K562 (cell line): ENCODE data around the gene WNT6. TPM values are rescaled to one million over a fixed set of nuclear protein-coding genes. Genes with fewer than 3 reads are reported as not detected.
A peak's percentile ranks its signal among the peaks of the same experiment; 100 is the strongest.

Experiments used
- CXXC5 ChIP-seq: fragments of 250-450 bp; sonication (Bioruptor Pico); IDR thresholded peaks from 2 replicates; pipeline ENCODE4 v1.8.0; 2022; ENCODE audit warnings: inconsistent platforms, mild to moderate bottlenecking, moderate library complexity
- EP400 ChIP-seq: fragments of 450-650 bp; IDR thresholded peaks from 2 replicates; pipeline ENCODE4 v1.6.1; 2017; ENCODE audit warnings: antibody characterized with exemption, mild to moderate bottlenecking, moderate library complexity
- GATAD2B ChIP-seq: fragments of 450-650 bp; IDR thresholded peaks from 2 replicates; pipeline ENCODE4 v1.6.1; 2017; ENCODE audit warnings: mild to moderate bottlenecking, borderline replicate concordance
- HCFC1 ChIP-seq: IDR thresholded peaks from 2 replicates; pipeline ENCODE4 v1.6.1; 2012; ENCODE audit warnings: low read depth, low read length, improper control_type of control experiment
- KDM4B ChIP-seq, 2 experiments: fragments of 450-650 bp in 1 of 2; sonication (generic) in 1 of 2; IDR thresholded peaks; 2 replicates each; pipeline ENCODE4 v1.6.1; 2016 to 2017; ENCODE audit warnings: borderline replicate concordance in 2 of 2, antibody characterized with exemption in 1 of 2, low read depth in 1 of 2, mild to moderate bottlenecking in 1 of 2
- MCM3 ChIP-seq: fragments of 450-650 bp; IDR thresholded peaks from 2 replicates; pipeline ENCODE4 v1.6.1; 2016
- MYBL2 ChIP-seq, 2 experiments: fragments of 450-650 bp in 1 of 2; sonication (generic) in 1 of 2; formaldehyde crosslinking in 1 of 2; IDR thresholded peaks; 2 replicates each; pipeline versions ENCODE4 v1.6.1 to v1.8.1; 2017 to 2022; ENCODE audit warnings: borderline replicate concordance in 1 of 2, inconsistent platforms in 1 of 2, low read depth in 1 of 2, mild to moderate bottlenecking in 1 of 2, missing genetic modification reagents in 1 of 2, moderate library complexity in 1 of 2
- NCOA1 ChIP-seq: fragments of 450-650 bp; IDR thresholded peaks from 2 replicates; pipeline ENCODE4 v1.6.1; 2016; ENCODE audit warnings: low read depth
- PCBP1 ChIP-seq: fragments of 200-400 bp; formaldehyde crosslinking; IDR thresholded peaks from 2 replicates; pipeline ENCODE4 v1.6.1; 2018; ENCODE audit warnings: mild to moderate bottlenecking, low read depth, low read length; ENCODE audit not compliant: poor library complexity, severe bottlenecking
- SRSF3 ChIP-seq: fragments of 200-400 bp; formaldehyde crosslinking; IDR thresholded peaks from 2 replicates; pipeline ENCODE4 v1.6.1; 2016; ENCODE audit warnings: mild to moderate bottlenecking, low read length, moderate library complexity; ENCODE audit not compliant: insufficient read depth
- ZNF133 ChIP-seq: fragments of 250-450 bp; sonication (Bioruptor Pico); IDR thresholded peaks from 2 replicates; pipeline ENCODE4 v1.4.0; 2020; ENCODE audit warnings: mild to moderate bottlenecking
- ZNF146 ChIP-seq: IDR thresholded peaks from one replicate; pipeline ENCODE4 v1.6.1; 2018; ENCODE audit warnings: missing compliant biosample characterization; ENCODE audit not compliant: unreplicated experiment
- ZNF239 ChIP-seq: fragments of 250-450 bp; sonication (Bioruptor Pico); IDR thresholded peaks from 2 replicates; pipeline ENCODE4 v1.4.0; 2020; ENCODE audit warnings: mild to moderate bottlenecking
- polyA plus RNA-seq, 8 experiments: library from polyadenylated mRNA; depleted of rRNA in 4 of 8; stranded (reverse) in 5 of 8; unstranded in 3 of 8; fragments of >200 nt; fragmentation: Nextera tagmentation in 2 of 8; fragmentation: Illumina TruSeq in 1 of 8; extraction: Ambion mirVana in 2 of 8; extraction: Trizol in 1 of 8; gene quantifications; 2 replicates each; pipeline versions ENCODE4 v1.2.1 to v1.2.3, GENCODE V29; 2011 to 2014; ENCODE audit warnings: inconsistent platforms in 1 of 8, missing spikeins in 1 of 8
- total RNA-seq, 7 experiments: library from RNA; depleted of rRNA in 6 of 7; stranded (reverse); fragments of >200 nt in 6 of 7; fragmentation: Illumina TruSeq in 2 of 7; extraction: Trizol in 2 of 7; gene quantifications; 2 replicates each; pipeline versions ENCODE4 v1.2.1 to v1.2.3, GENCODE V29; 2011 to 2021; ENCODE audit warnings: low replicate concordance in 1 of 7
- TF ChIP-seq, protein P1 (sequence below): sonication (generic); formaldehyde crosslinking; IDR thresholded peaks from 2 replicates; pipeline ENCODE4 v1.8.1; 2023; ENCODE audit warnings: mild to moderate bottlenecking, missing genetic modification reagents
- TF ChIP-seq, protein P2 (sequence below): fragments of 250-450 bp; sonication (Bioruptor Pico); IDR thresholded peaks from 2 replicates; pipeline ENCODE4 v1.4.0; 2020
- TF ChIP-seq, protein P3 (sequence below): sonication (generic); formaldehyde crosslinking; IDR thresholded peaks from 2 replicates; pipeline ENCODE4 v1.8.0; 2023; ENCODE audit warnings: missing genetic modification reagents, mild to moderate bottlenecking, borderline replicate concordance
- TF ChIP-seq, protein P4 (sequence below): fragments of 250-450 bp; sonication (Bioruptor Pico); IDR thresholded peaks from 2 replicates; pipeline ENCODE4 v1.6.1; 2021; ENCODE audit warnings: mild to moderate bottlenecking

Gene WNT6
- total and polyA plus RNA-seq, 9 of the 15 experiments (the other 6 are each of a cell fraction or from before 2014, with no cell fraction given) = not detected

DNA sequence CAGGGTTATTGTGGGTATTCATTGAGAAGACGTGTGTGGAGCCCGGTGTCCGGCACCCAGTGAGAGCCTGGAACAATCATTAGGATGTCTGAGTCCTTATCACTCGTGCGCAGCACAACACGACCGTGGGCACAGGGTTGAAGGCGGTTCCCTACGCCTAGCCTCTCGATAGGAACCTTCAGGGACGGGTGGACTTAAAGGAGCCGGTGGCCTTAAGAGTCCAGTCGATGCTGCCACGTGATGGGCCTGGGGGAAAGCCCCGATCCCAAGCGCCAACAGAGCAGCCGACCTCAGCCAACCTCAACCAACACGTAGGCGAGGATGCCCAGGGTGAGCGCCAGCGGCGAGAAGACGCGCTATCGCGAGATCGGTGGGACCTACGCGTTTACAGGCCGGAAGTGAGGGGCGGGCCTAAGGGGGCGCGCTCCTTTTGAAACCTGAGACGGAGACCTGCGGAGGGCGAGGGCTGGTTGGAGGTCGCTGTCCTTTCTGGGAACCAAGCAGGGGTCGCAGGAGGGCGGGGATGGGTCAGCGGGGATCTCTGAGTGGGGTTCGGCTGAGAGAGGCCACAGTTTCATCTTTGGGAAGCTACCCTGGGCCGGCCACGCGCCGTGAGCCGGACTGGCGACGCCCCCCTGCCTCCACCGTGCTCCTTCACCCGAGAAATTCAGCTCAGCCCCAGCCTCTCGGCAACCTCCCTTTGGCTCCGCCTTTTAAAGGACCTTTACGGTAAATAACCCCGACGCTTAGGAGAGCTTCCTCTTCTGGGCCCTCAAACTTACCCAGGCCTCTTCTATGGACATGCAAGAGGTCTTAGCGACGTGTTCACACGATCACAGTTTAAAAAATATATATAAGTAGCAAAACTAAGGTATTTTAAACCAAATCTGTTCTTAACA lies 49.4 kb downstream of the WNT6 start (continued):
- no peak for TF ChIP-seq ZNF239
- TF ChIP-seq EP400 = peak; percentile 84
- TF ChIP-seq ZNF133 = no peak
- no peak for TF ChIP-seq MCM3
- TF ChIP-seq SRSF3 = no peak
- TF ChIP-seq, protein P1, sequence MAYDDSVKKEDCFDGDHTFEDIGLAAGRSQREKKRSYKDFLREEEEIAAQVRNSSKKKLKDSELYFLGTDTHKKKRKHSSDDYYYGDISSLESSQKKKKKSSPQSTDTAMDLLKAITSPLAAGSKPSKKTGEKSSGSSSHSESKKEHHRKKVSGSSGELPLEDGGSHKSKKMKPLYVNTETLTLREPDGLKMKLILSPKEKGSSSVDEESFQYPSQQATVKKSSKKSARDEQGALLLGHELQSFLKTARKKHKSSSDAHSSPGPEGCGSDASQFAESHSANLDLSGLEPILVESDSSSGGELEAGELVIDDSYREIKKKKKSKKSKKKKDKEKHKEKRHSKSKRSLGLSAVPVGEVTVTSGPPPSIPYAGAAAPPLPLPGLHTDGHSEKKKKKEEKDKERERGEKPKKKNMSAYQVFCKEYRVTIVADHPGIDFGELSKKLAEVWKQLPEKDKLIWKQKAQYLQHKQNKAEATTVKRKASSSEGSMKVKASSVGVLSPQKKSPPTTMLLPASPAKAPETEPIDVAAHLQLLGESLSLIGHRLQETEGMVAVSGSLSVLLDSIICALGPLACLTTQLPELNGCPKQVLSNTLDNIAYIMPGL (CRISPR knock-in tag) = no peak
- no peak for TF ChIP-seq KDM4B (IDR thresholded peaks at IDR 0.05; ENCODE audit: borderline replicate concordance in 2 of 2, low read depth in 1 of 2)
- TF ChIP-seq, protein P2, sequence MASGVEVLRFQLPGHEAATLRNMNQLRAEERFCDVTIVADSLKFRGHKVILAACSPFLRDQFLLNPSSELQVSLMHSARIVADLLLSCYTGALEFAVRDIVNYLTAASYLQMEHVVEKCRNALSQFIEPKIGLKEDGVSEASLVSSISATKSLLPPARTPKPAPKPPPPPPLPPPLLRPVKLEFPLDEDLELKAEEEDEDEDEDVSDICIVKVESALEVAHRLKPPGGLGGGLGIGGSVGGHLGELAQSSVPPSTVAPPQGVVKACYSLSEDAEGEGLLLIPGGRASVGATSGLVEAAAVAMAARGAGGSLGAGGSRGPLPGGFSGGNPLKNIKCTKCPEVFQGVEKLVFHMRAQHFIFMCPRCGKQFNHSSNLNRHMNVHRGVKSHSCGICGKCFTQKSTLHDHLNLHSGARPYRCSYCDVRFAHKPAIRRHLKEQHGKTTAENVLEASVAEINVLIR = no peak
- no peak for TF ChIP-seq HCFC1
- no peak for TF ChIP-seq ZNF146 (CRISPR knock-in tag)
- TF ChIP-seq CXXC5 (CRISPR knock-in tag) = peak; percentile 74
- TF ChIP-seq, protein P3, sequence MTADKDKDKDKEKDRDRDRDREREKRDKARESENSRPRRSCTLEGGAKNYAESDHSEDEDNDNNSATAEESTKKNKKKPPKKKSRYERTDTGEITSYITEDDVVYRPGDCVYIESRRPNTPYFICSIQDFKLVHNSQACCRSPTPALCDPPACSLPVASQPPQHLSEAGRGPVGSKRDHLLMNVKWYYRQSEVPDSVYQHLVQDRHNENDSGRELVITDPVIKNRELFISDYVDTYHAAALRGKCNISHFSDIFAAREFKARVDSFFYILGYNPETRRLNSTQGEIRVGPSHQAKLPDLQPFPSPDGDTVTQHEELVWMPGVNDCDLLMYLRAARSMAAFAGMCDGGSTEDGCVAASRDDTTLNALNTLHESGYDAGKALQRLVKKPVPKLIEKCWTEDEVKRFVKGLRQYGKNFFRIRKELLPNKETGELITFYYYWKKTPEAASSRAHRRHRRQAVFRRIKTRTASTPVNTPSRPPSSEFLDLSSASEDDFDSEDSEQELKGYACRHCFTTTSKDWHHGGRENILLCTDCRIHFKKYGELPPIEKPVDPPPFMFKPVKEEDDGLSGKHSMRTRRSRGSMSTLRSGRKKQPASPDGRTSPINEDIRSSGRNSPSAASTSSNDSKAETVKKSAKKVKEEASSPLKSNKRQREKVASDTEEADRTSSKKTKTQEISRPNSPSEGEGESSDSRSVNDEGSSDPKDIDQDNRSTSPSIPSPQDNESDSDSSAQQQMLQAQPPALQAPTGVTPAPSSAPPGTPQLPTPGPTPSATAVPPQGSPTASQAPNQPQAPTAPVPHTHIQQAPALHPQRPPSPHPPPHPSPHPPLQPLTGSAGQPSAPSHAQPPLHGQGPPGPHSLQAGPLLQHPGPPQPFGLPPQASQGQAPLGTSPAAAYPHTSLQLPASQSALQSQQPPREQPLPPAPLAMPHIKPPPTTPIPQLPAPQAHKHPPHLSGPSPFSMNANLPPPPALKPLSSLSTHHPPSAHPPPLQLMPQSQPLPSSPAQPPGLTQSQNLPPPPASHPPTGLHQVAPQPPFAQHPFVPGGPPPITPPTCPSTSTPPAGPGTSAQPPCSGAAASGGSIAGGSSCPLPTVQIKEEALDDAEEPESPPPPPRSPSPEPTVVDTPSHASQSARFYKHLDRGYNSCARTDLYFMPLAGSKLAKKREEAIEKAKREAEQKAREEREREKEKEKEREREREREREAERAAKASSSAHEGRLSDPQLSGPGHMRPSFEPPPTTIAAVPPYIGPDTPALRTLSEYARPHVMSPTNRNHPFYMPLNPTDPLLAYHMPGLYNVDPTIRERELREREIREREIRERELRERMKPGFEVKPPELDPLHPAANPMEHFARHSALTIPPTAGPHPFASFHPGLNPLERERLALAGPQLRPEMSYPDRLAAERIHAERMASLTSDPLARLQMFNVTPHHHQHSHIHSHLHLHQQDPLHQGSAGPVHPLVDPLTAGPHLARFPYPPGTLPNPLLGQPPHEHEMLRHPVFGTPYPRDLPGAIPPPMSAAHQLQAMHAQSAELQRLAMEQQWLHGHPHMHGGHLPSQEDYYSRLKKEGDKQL (CRISPR knock-in tag) = no peak
- TF ChIP-seq PCBP1 = no peak
- no peak for TF ChIP-seq MYBL2 (IDR thresholded peaks at IDR 0.05; ENCODE audit: low read depth)
- TF ChIP-seq MYBL2 (CRISPR knock-in tag; IDR thresholded peaks at IDR 0.05; ENCODE audit: borderline replicate concordance) = no peak
- TF ChIP-seq, protein P4, sequence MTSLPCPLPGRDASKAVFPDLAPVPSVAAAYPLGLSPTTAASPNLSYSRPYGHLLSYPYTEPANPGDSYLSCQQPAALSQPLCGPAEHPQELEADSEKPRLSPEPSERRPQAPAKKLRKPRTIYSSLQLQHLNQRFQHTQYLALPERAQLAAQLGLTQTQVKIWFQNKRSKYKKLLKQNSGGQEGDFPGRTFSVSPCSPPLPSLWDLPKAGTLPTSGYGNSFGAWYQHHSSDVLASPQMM (CRISPR knock-in tag) = no peak
- TF ChIP-seq NCOA1 = no peak
- no peak; the same call in 1 of the 2 replicates for TF ChIP-seq GATAD2B
